ENCODE measurements around the gene SMARCA4.

Gene SMARCA4

DNA sequence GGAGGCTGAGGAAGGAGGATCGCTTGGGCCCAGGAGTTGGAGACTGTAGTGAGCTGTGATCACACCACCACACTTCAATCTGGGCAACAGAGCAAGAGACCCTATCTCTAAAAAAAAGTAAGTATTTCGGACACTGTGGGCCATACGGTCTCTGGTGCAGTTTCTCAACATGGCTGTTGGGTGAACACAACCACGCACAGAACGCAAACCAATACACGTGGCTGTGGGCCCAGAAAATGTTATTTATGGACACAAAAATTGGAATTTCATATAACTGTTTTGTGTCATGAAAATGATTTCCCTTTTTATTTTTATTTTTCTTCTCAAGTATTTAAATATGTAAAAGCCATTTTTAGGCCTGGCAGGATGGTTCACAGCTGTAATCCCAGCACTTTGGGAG is 147.9 kb downstream of the SMARCA4 start:
- no peak for DNase-seq

DNA sequence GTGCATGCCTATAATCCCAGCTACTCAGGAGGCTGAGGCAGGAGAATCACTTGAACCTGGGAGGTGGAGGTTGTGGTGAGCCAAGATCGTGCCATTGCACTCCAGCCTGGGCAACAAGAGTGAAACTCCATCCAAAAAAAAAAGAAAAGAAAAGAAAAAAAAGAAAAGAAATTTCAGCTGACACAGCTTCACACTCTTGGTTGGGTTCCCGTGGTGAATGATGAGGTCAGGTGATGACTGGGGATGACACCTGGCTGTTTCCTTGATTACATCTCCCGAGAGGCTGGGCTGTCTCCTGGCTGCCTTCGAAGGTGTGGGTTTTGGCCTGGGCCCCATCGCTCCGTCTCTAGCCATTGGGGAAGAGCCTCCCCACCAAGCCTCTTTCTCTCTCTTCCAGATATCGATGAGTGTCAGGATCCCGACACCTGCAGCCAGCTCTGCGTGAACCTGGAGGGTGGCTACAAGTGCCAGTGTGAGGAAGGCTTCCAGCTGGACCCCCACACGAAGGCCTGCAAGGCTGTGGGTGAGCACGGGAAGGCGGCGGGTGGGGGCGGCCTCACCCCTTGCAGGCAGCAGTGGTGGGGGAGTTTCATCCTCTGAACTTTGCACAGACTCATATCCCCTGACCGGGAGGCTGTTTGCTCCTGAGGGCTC is 150.4 kb downstream of the SMARCA4 start:
- DNase-seq: no peak

DNA sequence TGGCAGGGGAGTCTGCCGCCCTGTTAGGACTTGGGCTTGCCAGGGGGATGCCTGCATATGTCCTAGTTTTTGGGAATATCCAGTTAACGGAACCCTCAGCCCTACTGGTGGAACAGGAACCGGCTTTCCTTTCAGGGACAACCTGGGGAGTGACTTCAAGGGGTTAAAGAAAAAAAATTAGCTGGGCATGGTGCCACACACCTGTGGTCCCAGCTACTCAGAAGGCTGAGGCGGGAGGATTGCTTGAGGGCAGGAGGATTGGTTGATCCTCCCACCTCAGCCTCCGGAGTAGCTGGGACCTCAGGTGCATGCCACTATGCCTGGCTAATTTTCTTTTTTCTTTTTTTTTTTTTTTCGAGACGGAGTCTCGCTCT is 150.9 kb downstream of the SMARCA4 start:
- DNase-seq: no peak

Data from NCI-H1092 treated with DMSO at 0.1 percent for 48 hours (cell line).